ENCODE results near the gene TMED10.

The TMED10 gene

DNA sequence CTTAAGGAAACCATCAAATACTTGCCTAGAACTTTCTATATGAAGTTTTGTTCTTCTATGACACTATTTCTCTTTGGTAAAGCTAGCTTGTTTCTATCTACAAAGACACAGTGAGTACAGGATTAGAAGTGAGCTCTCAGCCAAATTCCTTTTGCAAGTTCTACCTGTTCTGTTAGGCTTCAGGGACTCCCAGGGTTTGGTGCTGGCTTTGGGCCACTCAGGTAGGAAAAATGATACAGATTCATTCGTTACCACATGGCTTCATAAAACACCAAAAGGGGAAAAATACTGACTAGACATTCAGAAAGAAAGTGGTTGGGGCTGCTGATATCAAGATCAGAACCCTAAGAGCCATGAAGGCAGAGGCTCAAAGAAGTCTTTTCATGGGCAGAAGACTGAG lies 93.1 kb downstream of the TMED10 start:
- H3K4me3 ChIP-seq (ENCODE audit: low read depth, low read length): no peak overlapping the region
- DNase-seq (ENCODE audit: low read depth): no peak
- TF ChIP-seq, protein P1, sequence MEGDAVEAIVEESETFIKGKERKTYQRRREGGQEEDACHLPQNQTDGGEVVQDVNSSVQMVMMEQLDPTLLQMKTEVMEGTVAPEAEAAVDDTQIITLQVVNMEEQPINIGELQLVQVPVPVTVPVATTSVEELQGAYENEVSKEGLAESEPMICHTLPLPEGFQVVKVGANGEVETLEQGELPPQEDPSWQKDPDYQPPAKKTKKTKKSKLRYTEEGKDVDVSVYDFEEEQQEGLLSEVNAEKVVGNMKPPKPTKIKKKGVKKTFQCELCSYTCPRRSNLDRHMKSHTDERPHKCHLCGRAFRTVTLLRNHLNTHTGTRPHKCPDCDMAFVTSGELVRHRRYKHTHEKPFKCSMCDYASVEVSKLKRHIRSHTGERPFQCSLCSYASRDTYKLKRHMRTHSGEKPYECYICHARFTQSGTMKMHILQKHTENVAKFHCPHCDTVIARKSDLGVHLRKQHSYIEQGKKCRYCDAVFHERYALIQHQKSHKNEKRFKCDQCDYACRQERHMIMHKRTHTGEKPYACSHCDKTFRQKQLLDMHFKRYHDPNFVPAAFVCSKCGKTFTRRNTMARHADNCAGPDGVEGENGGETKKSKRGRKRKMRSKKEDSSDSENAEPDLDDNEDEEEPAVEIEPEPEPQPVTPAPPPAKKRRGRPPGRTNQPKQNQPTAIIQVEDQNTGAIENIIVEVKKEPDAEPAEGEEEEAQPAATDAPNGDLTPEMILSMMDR (IDR thresholded peaks at IDR 0.05; ENCODE audit: insufficient read depth, low read depth, low read length, missing control alignments): no peak

DNA sequence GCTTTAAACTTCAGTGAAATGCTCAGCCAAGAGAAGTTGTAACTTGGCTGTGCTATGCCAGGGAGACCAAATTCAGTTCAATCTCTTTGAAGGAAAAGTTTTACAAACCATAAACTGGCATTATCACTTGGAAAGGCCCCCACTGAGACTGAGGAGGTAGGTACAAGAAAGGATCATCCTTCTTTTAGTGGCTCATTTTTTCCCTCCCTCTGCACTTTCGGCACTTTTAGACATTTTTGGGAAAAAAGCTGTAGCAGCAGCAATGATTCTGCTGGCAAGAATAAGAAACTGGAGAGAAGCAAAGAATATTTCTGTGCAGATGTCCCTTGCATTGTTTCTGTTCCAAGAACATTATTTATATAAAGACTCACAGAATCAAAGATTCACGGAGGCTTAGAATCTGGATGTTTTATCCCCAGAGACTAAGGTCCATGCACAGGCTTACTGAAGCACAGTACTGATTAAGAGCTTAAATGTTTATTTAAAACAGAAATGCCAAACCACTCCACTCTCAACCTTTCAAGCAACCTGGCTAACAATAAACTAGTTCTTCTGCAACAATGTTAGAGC lies 94.7 kb downstream of the TMED10 start:
- no peak overlapping the region for H3K4me3 ChIP-seq (ENCODE audit: low read depth, low read length)
- DNase-seq (ENCODE audit: low read depth): no peak
- TF ChIP-seq, protein P1 (IDR thresholded peaks at IDR 0.05; ENCODE audit: insufficient read depth, low read depth, low read length, missing control alignments): no peak
